A549 (cell line): Measurements from ENCODE around the gene RPS15. TPM values are rescaled to one million over a fixed set of nuclear protein-coding genes. Genes with fewer than 3 reads are reported as not detected.

Experiments used
- ATAC-seq, 2 experiments: fragments of 200-7000 bp in 1 of 2; fragments of >200 bp in 1 of 2; cut with Nextera tagmentation in 1 of 2; cut with Tn5 transposase in 1 of 2; 3 replicates each; pipeline versions ENCODE4 v1.8.0 to v1.9.1; 2018 to 2020; ENCODE audit warnings: mild to moderate bottlenecking in 1 of 2, moderate library complexity in 1 of 2
- CTCF ChIA-PET: fragments of 300-600 bp; sonication (Branson Sonifier 250); formaldehyde crosslinking; extraction: SDS; loops from one replicate; lab custom pipeline; 2021; ENCODE audit warnings: antibody characterized with exemption, inconsistent platforms; lab: Yijun Ruan, JAX
- POLR2A ChIA-PET: fragments of 350-600 bp; formaldehyde crosslinking; extraction: SDS; loops from one replicate; lab custom pipeline; 2021; ENCODE audit warnings: antibody characterized with exemption, inconsistent platforms; lab: Yijun Ruan, JAX
- DNase-seq, 2 experiments: peaks; one replicate each; pipeline versions ENCODE4 v3.0.0 to v3.0.0-alpha.2; 2011 to 2016; ENCODE audit warnings: low read depth in 1 of 2, low spot score in 1 of 2
- FAIRE-seq: peaks from 2 replicates; lab custom pipeline; 2011; peaks lifted over from hg19 to GRCh38; lab: Jason Lieb, UNC
- H3K27ac ChIP-seq, 2 experiments: fragments of >200 bp; sonication (Bioruptor Twin); formaldehyde crosslinking; 3 replicates each; pipeline ENCODE4 v1.5.1; 2016 to 2017
- H3K4me1 ChIP-seq: fragments of >200 bp; sonication (Bioruptor Twin); formaldehyde crosslinking; 3 replicates; pipeline ENCODE4 v1.6.1; 2016
- H3K4me2 ChIP-seq: fragments of >200 bp; sonication (Bioruptor Twin); formaldehyde crosslinking; 3 replicates; pipeline ENCODE4 v1.6.1; 2016
- H3K4me3 ChIP-seq: fragments of >200 bp; sonication (Bioruptor Twin); formaldehyde crosslinking; 3 replicates; pipeline ENCODE4 v1.5.1; 2016
- H3K9me3 ChIP-seq: fragments of >200 bp; sonication (Bioruptor Twin); formaldehyde crosslinking; 3 replicates; pipeline ENCODE4 v1.6.1; 2016
- ATOH8 ChIP-seq: fragments of 250-450 bp; sonication (Bioruptor Pico); IDR thresholded peaks from 2 replicates; pipeline ENCODE4 v1.5.0; 2020; ENCODE audit warnings: low read depth, mild to moderate bottlenecking, moderate library complexity
- BCL3 ChIP-seq: fragments of >200 bp; sonication (Bioruptor Twin); formaldehyde crosslinking; IDR thresholded peaks from 3 replicates; pipeline ENCODE4 v1.6.1; 2016
- BHLHE40 ChIP-seq: IDR thresholded peaks from 2 replicates; pipeline ENCODE4 v1.6.1; 2012; ENCODE audit warnings: low read depth, low read length, inconsistent platforms
- CBX8 ChIP-seq: fragments of 200-600 bp; sonication (generic); IDR thresholded peaks from 2 replicates; pipeline ENCODE4 v1.6.1; 2016
- CEBPB ChIP-seq, 2 experiments: fragments of >200 bp in 1 of 2; sonication (Bioruptor Twin) in 1 of 2; formaldehyde crosslinking in 1 of 2; IDR thresholded peaks; 2 replicates each; pipeline ENCODE4 v1.6.1; 2012 to 2016
- CHD2 ChIP-seq: fragments of 150-350 bp; IDR thresholded peaks from 2 replicates; pipeline ENCODE4 v1.6.1; 2014; ENCODE audit warnings: low read length; ENCODE audit not compliant: partially characterized antibody
- CHD4 ChIP-seq: fragments of 200-600 bp; sonication (generic); IDR thresholded peaks from 2 replicates; pipeline ENCODE4 v1.6.1; 2016; ENCODE audit warnings: antibody characterized with exemption, mild to moderate bottlenecking, borderline replicate concordance
- E2F6 ChIP-seq: IDR thresholded peaks from 2 replicates; pipeline ENCODE4 v1.6.1; 2012; ENCODE audit warnings: low read depth, borderline replicate concordance
- FOSL2 ChIP-seq, 2 experiments: fragments of 450-650 bp in 1 of 2; fragments of >200 bp in 1 of 2; sonication (Bioruptor Twin) in 1 of 2; formaldehyde crosslinking; IDR thresholded peaks; 2 replicates each; pipeline versions ENCODE4 v1.5.0 to v1.6.1; 2016 to 2020; ENCODE audit warnings: mild to moderate bottlenecking in 1 of 2, moderate library complexity in 1 of 2
- GATA3 ChIP-seq: IDR thresholded peaks from 2 replicates; pipeline ENCODE4 v1.6.1; 2012; ENCODE audit warnings: borderline replicate concordance
- HEYL ChIP-seq: fragments of 250-450 bp; sonication (Bioruptor Pico); IDR thresholded peaks from 2 replicates; pipeline ENCODE4 v1.8.0; 2021; ENCODE audit warnings: mild to moderate bottlenecking, moderate library complexity
- HMGXB4 ChIP-seq: fragments of 250-450 bp; sonication (Bioruptor Pico); IDR thresholded peaks from 2 replicates; pipeline ENCODE4 v1.5.0; 2021; ENCODE audit warnings: mild to moderate bottlenecking, moderate library complexity, borderline replicate concordance
- HOXB13 ChIP-seq: fragments of 250-450 bp; sonication (Bioruptor Pico); IDR thresholded peaks from 2 replicates; pipeline ENCODE4 v1.5.0; 2020; ENCODE audit warnings: low read depth, mild to moderate bottlenecking, moderate library complexity
- HOXB5 ChIP-seq: fragments of 250-450 bp; sonication (Bioruptor Pico); IDR thresholded peaks from 2 replicates; pipeline ENCODE4 v1.5.0; 2020; ENCODE audit warnings: mild to moderate bottlenecking, moderate library complexity
- JUNB ChIP-seq: fragments of >200 bp; sonication (Bioruptor Twin); formaldehyde crosslinking; IDR thresholded peaks from 2 replicates; pipeline ENCODE4 v1.6.1; 2016
- KDM5A ChIP-seq: fragments of 200-600 bp; sonication (generic); IDR thresholded peaks from 2 replicates; pipeline ENCODE4 v1.6.1; 2016; ENCODE audit warnings: antibody characterized with exemption, mild to moderate bottlenecking
- MAFK ChIP-seq: fragments of 450-650 bp; IDR thresholded peaks from 2 replicates; pipeline ENCODE4 v1.6.1; 2014; ENCODE audit not compliant: partially characterized antibody
- MAZ ChIP-seq: fragments of 150-350 bp; IDR thresholded peaks from 2 replicates; pipeline ENCODE4 v1.6.1; 2014; ENCODE audit warnings: antibody characterized with exemption, low read depth, low read length, borderline replicate concordance
- NFE2L2 ChIP-seq: fragments of 150-350 bp; conservative IDR thresholded peaks from 2 replicates; pipeline ENCODE4 v1.6.1; 2014; ENCODE audit warnings: low read length
- POLR2A ChIP-seq: IDR thresholded peaks from 2 replicates; pipeline ENCODE4 v1.6.1; 2012; ENCODE audit warnings: mild to moderate bottlenecking, low read length
- RNF2 ChIP-seq: fragments of 200-600 bp; sonication (generic); IDR thresholded peaks from 2 replicates; pipeline ENCODE4 v1.6.1; 2016; ENCODE audit warnings: low read depth, mild to moderate bottlenecking, antibody characterized with exemption, moderate library complexity, borderline replicate concordance
- SMC3 ChIP-seq: fragments of >200 bp; sonication (Bioruptor Twin); formaldehyde crosslinking; IDR thresholded peaks from 3 replicates; pipeline ENCODE4 v1.6.1; 2018; ENCODE audit warnings: inconsistent platforms
- TFCP2L1 ChIP-seq: fragments of 250-450 bp; sonication (Bioruptor Pico); IDR thresholded peaks from 2 replicates; pipeline ENCODE4 v1.5.0; 2021; ENCODE audit warnings: mild to moderate bottlenecking
- TP53 ChIP-seq: fragments of 250-450 bp; sonication (Bioruptor Pico); IDR thresholded peaks from 2 replicates; pipeline ENCODE4 v1.5.0; 2021; ENCODE audit warnings: mild to moderate bottlenecking, moderate library complexity
- USF2 ChIP-seq: fragments of 450-650 bp; IDR thresholded peaks from 2 replicates; pipeline ENCODE4 v1.6.1; 2014; ENCODE audit warnings: antibody characterized with exemption
- WGBS: methylation state at CpG from one replicate; pipeline ENCODE4 v1.1.6; 2017; ENCODE audit errors: missing lambda C conversion rate; 5-methylcytosine and 5-hydroxymethylcytosine counted together
- polyA plus RNA-seq, 4 experiments: library from polyadenylated mRNA; depleted of rRNA in 3 of 4; stranded (reverse); fragments of >200 nt; fragmentation: RNase III in 1 of 4; extraction: RNeasy Plus Mini Kit Qiagen cat#74134 plus additional on column Dnase treatment in 1 of 4; gene quantifications; 2 replicates in 3 of 4; 3 replicates in 1 of 4; pipeline ENCODE4 v1.2.3, GENCODE V29; 2011 to 2017
- TF ChIP-seq, protein P1 (sequence below): IDR thresholded peaks from 2 replicates; pipeline ENCODE4 v1.6.1; 2012

Gene RPS15
- polyA plus RNA-seq, 2 of the 4 experiments (the other 2 are of a cell fraction) = 525 to 1,458 TPM

GRCh38 chr19:1471010-1471514 lies 32.9 kb downstream of the RPS15 start:
- H3K9me3 ChIP-seq = no peaks in the 10 kb centered on the region
- no peak overlapping the region for H3K27ac ChIP-seq
- POLR2A ChIA-PET = no interaction called here
- H3K4me2 ChIP-seq = no peak overlapping the region
- no peak; a peak in 1 of 6 replicates for ATAC-seq
- no peak for FAIRE-seq
- H3K4me3 ChIP-seq = no peak overlapping the region
- TF ChIP-seq CBX8 (no peak), HMGXB4 (CRISPR knock-in tag) (no peak), JUNB (no peak), GATA3 (no peak), CHD2 (no peak), KDM5A (no peak), FOSL2 (IDR thresholded peaks at IDR 0.05) (no peak), FOSL2 (CRISPR knock-in tag; IDR thresholded peaks at IDR 0.05) (no peak), HOXB5 (no peak), BCL3 (no peak), HOXB13 (CRISPR knock-in tag) (no peak), TP53 (CRISPR knock-in tag) (no peak), NFE2L2 (no peak), CHD4 (no peak), BHLHE40 (no peak), HEYL (CRISPR knock-in tag) (no peak), RNF2 (no peak), ATOH8 (no peak), E2F6 (no peak), MAFK (no peak)
- TF ChIP-seq, protein P1, sequence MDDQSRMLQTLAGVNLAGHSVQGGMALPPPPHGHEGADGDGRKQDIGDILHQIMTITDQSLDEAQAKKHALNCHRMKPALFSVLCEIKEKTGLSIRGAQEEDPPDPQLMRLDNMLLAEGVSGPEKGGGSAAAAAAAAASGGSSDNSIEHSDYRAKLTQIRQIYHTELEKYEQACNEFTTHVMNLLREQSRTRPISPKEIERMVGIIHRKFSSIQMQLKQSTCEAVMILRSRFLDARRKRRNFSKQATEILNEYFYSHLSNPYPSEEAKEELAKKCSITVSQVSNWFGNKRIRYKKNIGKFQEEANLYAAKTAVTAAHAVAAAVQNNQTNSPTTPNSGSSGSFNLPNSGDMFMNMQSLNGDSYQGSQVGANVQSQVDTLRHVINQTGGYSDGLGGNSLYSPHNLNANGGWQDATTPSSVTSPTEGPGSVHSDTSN = no peak
- no peak for DNase-seq
- CTCF ChIA-PET = interaction anchor here (0.8 to 1.2 kb wide), 3 partner anchors 26 to 191 kb away, joined by 3 read pairs; no protein-coding TSS in a partner anchor
- 90% methylated on average over 10 of the region's 28 CpGs for WGBS
- H3K4me1 ChIP-seq = peaks cover 7% of the 10 kb centered on the region

GRCh38 chr19:1471515-1472160 lies 33.4 kb downstream of the RPS15 start:
- Histone ChIP-seq H3K4me3 (no peak overlapping the region), H3K4me2 (no peak overlapping the region), H3K4me1 (peaks cover 7% of the 10 kb centered on the region), H3K27ac (no peak overlapping the region), H3K9me3 (no peaks in the 10 kb centered on the region)
- FAIRE-seq (no peak), ATAC-seq (peak in 1 of 2 experiments; percentile 53; a peak in 3 of 6 replicates), DNase-seq (no peak)
- ChIA-PET CTCF (interaction anchor here (0.8 to 1.2 kb wide), 4 partner anchors 18 to 192 kb away, joined by 3 read pairs; no protein-coding TSS in a partner anchor), POLR2A (no interaction called here)
- WGBS = 86% methylated on average over 6 of the region's 24 CpGs
- TF ChIP-seq E2F6 = no peak
- no peak for TF ChIP-seq TFCP2L1 (CRISPR knock-in tag)
- no peak for TF ChIP-seq CHD4
- no peak for TF ChIP-seq USF2
- TF ChIP-seq CEBPB (IDR thresholded peaks at IDR 0.05) = no peak
- TF ChIP-seq HOXB5 = no peak
- no peak for TF ChIP-seq SMC3
- no peak for TF ChIP-seq BCL3
- no peak for TF ChIP-seq HOXB13 (CRISPR knock-in tag)
- no peak for TF ChIP-seq MAZ
- TF ChIP-seq POLR2A = no peak
- TF ChIP-seq MAFK = no peak
